ENCODE data around the gene ANLN.
A peak's percentile ranks its signal among the peaks of the same experiment; 100 is the strongest.

DNA sequence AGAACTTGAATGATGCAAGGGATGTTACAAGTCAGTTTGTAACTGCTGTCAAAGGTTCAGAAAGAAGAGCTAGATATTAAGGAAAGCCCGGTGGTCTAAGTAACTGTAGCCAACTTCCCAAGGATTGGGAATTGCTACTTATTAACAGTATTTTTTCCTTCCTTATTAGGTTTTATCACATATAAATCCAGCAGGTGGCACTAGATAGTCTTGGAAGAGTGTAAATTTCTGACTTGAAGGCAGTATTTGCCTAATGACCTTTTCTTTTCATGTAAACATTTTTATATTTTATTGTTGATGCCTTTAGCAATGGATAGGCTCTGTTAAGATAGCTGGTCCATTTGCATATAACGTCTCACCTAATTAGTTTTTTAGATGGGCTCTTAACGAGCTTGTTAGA lies 51.2 kb downstream of the ANLN start:
- TF ChIP-seq, protein P1, sequence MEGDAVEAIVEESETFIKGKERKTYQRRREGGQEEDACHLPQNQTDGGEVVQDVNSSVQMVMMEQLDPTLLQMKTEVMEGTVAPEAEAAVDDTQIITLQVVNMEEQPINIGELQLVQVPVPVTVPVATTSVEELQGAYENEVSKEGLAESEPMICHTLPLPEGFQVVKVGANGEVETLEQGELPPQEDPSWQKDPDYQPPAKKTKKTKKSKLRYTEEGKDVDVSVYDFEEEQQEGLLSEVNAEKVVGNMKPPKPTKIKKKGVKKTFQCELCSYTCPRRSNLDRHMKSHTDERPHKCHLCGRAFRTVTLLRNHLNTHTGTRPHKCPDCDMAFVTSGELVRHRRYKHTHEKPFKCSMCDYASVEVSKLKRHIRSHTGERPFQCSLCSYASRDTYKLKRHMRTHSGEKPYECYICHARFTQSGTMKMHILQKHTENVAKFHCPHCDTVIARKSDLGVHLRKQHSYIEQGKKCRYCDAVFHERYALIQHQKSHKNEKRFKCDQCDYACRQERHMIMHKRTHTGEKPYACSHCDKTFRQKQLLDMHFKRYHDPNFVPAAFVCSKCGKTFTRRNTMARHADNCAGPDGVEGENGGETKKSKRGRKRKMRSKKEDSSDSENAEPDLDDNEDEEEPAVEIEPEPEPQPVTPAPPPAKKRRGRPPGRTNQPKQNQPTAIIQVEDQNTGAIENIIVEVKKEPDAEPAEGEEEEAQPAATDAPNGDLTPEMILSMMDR (IDR thresholded peaks at IDR 0.05; ENCODE audit: poor library complexity, severe bottlenecking), result peak; percentile 75
- TF ChIP-seq RAD21 (conservative IDR thresholded peaks at IDR 0.05) (peak; percentile 78), TAF1 (IDR thresholded peaks at IDR 0.05; ENCODE audit: low read depth) (no peak), EP300 (conservative IDR thresholded peaks at IDR 0.05; ENCODE audit: poor library complexity, severe bottlenecking) (no peak), EZH2 (IDR thresholded peaks at IDR 0.05; ENCODE audit: borderline replicate concordance, insufficient read depth, low read length, poor library complexity, severe bottlenecking) (no peak), POLR2AphosphoS5 (IDR thresholded peaks at IDR 0.05) (no peak), MXI1 (conservative IDR thresholded peaks at IDR 0.05; ENCODE audit: poor library complexity, severe bottlenecking) (no peak), SMC3 (conservative IDR thresholded peaks at IDR 0.05; ENCODE audit: poor library complexity) (peak; percentile 81)
- TF ChIP-seq, protein P2, sequence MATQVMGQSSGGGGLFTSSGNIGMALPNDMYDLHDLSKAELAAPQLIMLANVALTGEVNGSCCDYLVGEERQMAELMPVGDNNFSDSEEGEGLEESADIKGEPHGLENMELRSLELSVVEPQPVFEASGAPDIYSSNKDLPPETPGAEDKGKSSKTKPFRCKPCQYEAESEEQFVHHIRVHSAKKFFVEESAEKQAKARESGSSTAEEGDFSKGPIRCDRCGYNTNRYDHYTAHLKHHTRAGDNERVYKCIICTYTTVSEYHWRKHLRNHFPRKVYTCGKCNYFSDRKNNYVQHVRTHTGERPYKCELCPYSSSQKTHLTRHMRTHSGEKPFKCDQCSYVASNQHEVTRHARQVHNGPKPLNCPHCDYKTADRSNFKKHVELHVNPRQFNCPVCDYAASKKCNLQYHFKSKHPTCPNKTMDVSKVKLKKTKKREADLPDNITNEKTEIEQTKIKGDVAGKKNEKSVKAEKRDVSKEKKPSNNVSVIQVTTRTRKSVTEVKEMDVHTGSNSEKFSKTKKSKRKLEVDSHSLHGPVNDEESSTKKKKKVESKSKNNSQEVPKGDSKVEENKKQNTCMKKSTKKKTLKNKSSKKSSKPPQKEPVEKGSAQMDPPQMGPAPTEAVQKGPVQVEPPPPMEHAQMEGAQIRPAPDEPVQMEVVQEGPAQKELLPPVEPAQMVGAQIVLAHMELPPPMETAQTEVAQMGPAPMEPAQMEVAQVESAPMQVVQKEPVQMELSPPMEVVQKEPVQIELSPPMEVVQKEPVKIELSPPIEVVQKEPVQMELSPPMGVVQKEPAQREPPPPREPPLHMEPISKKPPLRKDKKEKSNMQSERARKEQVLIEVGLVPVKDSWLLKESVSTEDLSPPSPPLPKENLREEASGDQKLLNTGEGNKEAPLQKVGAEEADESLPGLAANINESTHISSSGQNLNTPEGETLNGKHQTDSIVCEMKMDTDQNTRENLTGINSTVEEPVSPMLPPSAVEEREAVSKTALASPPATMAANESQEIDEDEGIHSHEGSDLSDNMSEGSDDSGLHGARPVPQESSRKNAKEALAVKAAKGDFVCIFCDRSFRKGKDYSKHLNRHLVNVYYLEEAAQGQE (IDR thresholded peaks at IDR 0.05; ENCODE audit: borderline replicate concordance), result no peak

Data from neural cell (in vitro differentiated cells).